Nephron (organoid): Measurements from ENCODE around the gene NUDT3.
"Not testable (repeated sequence)": the region's sequence is repeated elsewhere in the genome, so short reads cannot be mapped to it uniquely, and the experiment has no call there.

Experiments used
- H3K27ac Mint-ChIP-seq, 3 experiments: 2 replicates each; pipeline ENCODE4 v1.8.0; 2020; ENCODE audit warnings: mixed read lengths in 3 of 3, mild to moderate bottlenecking in 2 of 3, moderate library complexity in 1 of 3
- H3K27me3 Mint-ChIP-seq: 2 replicates; pipeline ENCODE4 v1.8.0; 2021; ENCODE audit warnings: low read depth, mild to moderate bottlenecking, moderate library complexity, mixed read lengths
- H3K36me3 Mint-ChIP-seq: 2 replicates; pipeline ENCODE4 v1.8.0; 2020; ENCODE audit warnings: low read depth, mixed read lengths
- H3K4me1 Mint-ChIP-seq: 2 replicates; pipeline ENCODE4 v1.8.0; 2020; ENCODE audit warnings: mixed read lengths
- H3K4me3 Mint-ChIP-seq, 3 experiments: 2 replicates each; pipeline ENCODE4 v1.8.0; 2020; ENCODE audit warnings: mild to moderate bottlenecking in 3 of 3, mixed read lengths in 3 of 3, moderate library complexity in 2 of 3
- H3K9me3 Mint-ChIP-seq: 2 replicates; pipeline ENCODE4 v1.8.0; 2020; ENCODE audit warnings: mixed read lengths
- CTCF ChIP-seq, 3 experiments: fragments of 200-600 bp; sonication (generic); IDR thresholded peaks; one replicate each; pipeline ENCODE4 v1.5.0; 2021; ENCODE audit warnings: antibody characterized with exemption in 3 of 3; ENCODE audit not compliant: unreplicated experiment in 3 of 3

The NUDT3 gene

DNA sequence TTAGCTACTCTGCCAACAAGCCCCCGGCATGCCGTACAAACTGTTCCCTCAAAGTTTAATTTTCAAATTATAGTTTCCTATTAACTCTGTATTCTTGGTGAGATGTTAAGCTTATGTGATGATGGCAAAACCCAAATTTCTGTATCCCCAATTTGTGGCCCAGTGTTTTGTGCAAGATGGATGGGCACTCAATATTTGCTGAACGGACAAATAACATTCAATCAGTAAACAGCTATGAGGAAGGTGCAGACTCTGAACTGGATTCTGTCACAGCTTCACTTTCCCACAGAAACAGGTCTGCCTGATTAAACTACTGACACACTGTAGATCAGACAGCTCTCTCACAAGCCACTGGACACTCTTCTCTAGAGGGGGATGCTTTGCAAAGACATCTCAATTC, 54.1 kb downstream of the NUDT3 start:
- no peaks in the 10 kb centered on the region for H3K9me3 Mint-ChIP-seq
- no peak overlapping the region for H3K4me3 Mint-ChIP-seq
- no peak for TF ChIP-seq CTCF (IDR thresholded peaks at IDR 0.05; ENCODE audit: unreplicated experiment in 3 of 3)
- no peaks in the 10 kb centered on the region for H3K27me3 Mint-ChIP-seq
- H3K27ac Mint-ChIP-seq, result peak overlapping the region; percentile 30 to 45 (median 38)
- peaks cover 30% of the 10 kb centered on the region for H3K36me3 Mint-ChIP-seq
- H3K4me1 Mint-ChIP-seq, result peaks cover 70% of the 10 kb centered on the region

DNA sequence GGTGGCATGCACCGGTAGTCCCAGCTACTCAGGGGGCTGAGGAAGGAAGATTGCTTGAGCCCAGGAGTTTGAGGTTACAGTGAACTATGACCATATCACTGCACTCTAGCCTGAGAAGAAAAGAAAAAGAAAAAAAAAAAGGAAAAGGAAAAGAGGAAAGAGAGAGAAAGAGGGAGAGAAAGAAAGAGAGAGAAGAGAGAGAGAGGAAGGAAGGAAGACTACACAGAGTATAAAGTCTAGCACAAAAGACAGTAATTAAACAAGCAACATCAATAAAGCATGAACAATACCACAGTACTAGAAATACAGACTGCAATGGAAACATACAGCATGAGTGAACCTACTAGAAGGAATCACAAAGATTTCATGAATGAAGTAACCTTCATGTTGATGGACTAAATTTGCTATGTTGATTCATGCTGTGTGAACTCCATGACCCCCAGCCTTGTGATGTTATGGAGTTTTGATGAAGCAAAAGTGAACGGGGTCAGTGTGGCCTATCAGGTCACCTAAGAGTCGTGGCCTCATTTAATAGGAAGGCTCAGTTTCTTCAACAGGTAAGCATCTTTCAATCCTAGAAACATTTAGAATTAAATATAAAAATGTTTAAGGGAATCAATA, 57.6 kb downstream of the NUDT3 start:
- no peak for TF ChIP-seq CTCF (IDR thresholded peaks at IDR 0.05; ENCODE audit: unreplicated experiment in 3 of 3)
- no peak overlapping the region for H3K4me3 Mint-ChIP-seq
- H3K27me3 Mint-ChIP-seq, result no peaks in the 10 kb centered on the region
- H3K27ac Mint-ChIP-seq, result peak overlapping the region in 1 of 3 experiments; percentile 49
- H3K4me1 Mint-ChIP-seq, result peaks cover 61% of the 10 kb centered on the region
- no peaks in the 10 kb centered on the region for H3K9me3 Mint-ChIP-seq
- H3K36me3 Mint-ChIP-seq, result peaks cover 34% of the 10 kb centered on the region

DNA sequence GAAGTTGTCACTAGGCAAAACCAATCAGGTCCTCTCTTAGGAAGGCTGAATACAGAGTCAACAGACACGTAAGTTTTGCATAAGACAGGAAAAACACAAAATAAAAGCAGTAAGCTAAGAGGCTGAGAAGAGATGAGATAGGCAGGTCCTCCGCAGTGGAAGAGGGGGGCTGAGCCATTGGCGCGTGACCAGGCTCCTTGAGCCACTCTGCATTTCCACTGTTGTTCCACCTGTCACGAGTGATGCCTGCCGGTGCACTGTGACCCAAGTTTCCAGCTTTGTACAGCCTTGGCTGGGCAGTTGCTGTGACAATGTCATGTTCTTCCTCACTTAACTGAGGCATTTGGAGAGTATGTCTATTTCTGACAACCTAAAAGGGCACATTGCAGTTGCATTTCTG, 58.6 kb downstream of the NUDT3 start:
- Mint-ChIP-seq H3K4me1 (peaks cover 54% of the 10 kb centered on the region), H3K36me3 (peaks cover 33% of the 10 kb centered on the region), H3K4me3 (no peak overlapping the region), H3K27me3 (no peaks in the 10 kb centered on the region), H3K9me3 (no peaks in the 10 kb centered on the region), H3K27ac (peak overlapping the region in 1 of 3 experiments; percentile 13)
- no peak for TF ChIP-seq CTCF (IDR thresholded peaks at IDR 0.05; ENCODE audit: unreplicated experiment in 3 of 3)

GRCh38 chr6:34332251-34333198, 59.9 kb downstream of the NUDT3 start:
- H3K27ac Mint-ChIP-seq, result peak overlapping the region in 2 of 3 experiments; percentile 9 to 58
- no peaks in the 10 kb centered on the region for H3K9me3 Mint-ChIP-seq
- no peaks in the 10 kb centered on the region for H3K27me3 Mint-ChIP-seq
- TF ChIP-seq CTCF (IDR thresholded peaks at IDR 0.05; ENCODE audit: unreplicated experiment in 3 of 3), result no peak
- peaks cover 49% of the 10 kb centered on the region for H3K4me1 Mint-ChIP-seq
- H3K4me3 Mint-ChIP-seq, result no peak overlapping the region
- H3K36me3 Mint-ChIP-seq, result peaks cover 29% of the 10 kb centered on the region

- Mint-ChIP-seq H3K27me3 (no peaks in the 10 kb centered on the region), H3K4me3 (no peak overlapping the region), H3K27ac (peak overlapping the region; percentile 9 to 29 (median 15)), H3K36me3 (peaks cover 25% of the 10 kb centered on the region), H3K4me1 (peaks cover 44% of the 10 kb centered on the region), H3K9me3 (no peaks in the 10 kb centered on the region)
- no peak for TF ChIP-seq CTCF (IDR thresholded peaks at IDR 0.05; ENCODE audit: unreplicated experiment in 3 of 3)
Measured at GRCh38 chr6:34331371-34332050, 61.0 kb downstream of the NUDT3 start.

- H3K4me3 Mint-ChIP-seq, H3K27ac Mint-ChIP-seq, H3K9me3 Mint-ChIP-seq, H3K27me3 Mint-ChIP-seq: not testable (repeated sequence)
- H3K4me1 Mint-ChIP-seq, result peaks cover 48% of the 10 kb centered on the region
- peaks cover 22% of the 10 kb centered on the region for H3K36me3 Mint-ChIP-seq
Measured at GRCh38 chr6:34329814-34330213, 62.7 kb downstream of the NUDT3 start.
